ENCODE measurements around the gene OSBPL7.
A peak's percentile ranks its signal among the peaks of the same experiment; 100 is the strongest.

Gene OSBPL7

GRCh38 chr17:47840742-47841487, 19.3 kb upstream of the OSBPL7 start, which contains the start of gene SCRN2:
TSS of gene SCRN2 (minus strand) at chr17:47841273. CDS start at chr17:47840843, 430 bp downstream.
- H3K4me3 Mint-ChIP-seq = peak within 1 kb of the TSS; percentile 83
- intact Hi-C loops (cut with micrococcal nuclease) = loop anchor here (1.0 to 5.0 kb wide), 2 partner anchors 49 to 176 kb away; no protein-coding TSS in a partner anchor
- H3K36me3 Mint-ChIP-seq (ENCODE audit: low read depth) = peaks cover 39% of the 10 kb centered on the region
- H3K4me1 Mint-ChIP-seq (ENCODE audit: low read depth) = peaks cover 18% of the 10 kb centered on the region
- H3K27me3 Mint-ChIP-seq = peaks cover 22% of the 10 kb centered on the region
- peak within 1 kb of the TSS; percentile 84 for H3K27ac Mint-ChIP-seq
- H3K9me3 Mint-ChIP-seq = no peaks in the 10 kb centered on the region

GRCh38 chr17:47840001-47840741, 18.6 kb upstream of the OSBPL7 start:
- H3K27me3 Mint-ChIP-seq = peaks cover 14% of the 10 kb centered on the region
- H3K36me3 Mint-ChIP-seq (ENCODE audit: low read depth) = peaks cover 42% of the 10 kb centered on the region
- intact Hi-C loops (cut with micrococcal nuclease) = loop anchor here (5.0 kb wide), 1 partner anchor 177 kb away; no protein-coding TSS in a partner anchor
- peaks cover 22% of the 10 kb centered on the region for H3K4me1 Mint-ChIP-seq (ENCODE audit: low read depth)
- peak overlapping the region; percentile 84 for H3K27ac Mint-ChIP-seq
- no peaks in the 10 kb centered on the region for H3K9me3 Mint-ChIP-seq
- H3K4me3 Mint-ChIP-seq = peak overlapping the region; percentile 83

GRCh38 chr17:47839071-47839470, 17.5 kb upstream of the OSBPL7 start:
- H3K36me3 Mint-ChIP-seq (ENCODE audit: low read depth) = peaks cover 42% of the 10 kb centered on the region
- H3K4me3 Mint-ChIP-seq = no peak overlapping the region
- intact Hi-C loops (cut with micrococcal nuclease) = no loop called here
- H3K27ac Mint-ChIP-seq = no peak overlapping the region
- peaks cover 29% of the 10 kb centered on the region for H3K4me1 Mint-ChIP-seq (ENCODE audit: low read depth)
- peaks cover 3% of the 10 kb centered on the region for H3K27me3 Mint-ChIP-seq
- H3K9me3 Mint-ChIP-seq = no peaks in the 10 kb centered on the region

GRCh38 chr17:47838636-47839035, 17.0 kb upstream of the OSBPL7 start:
- H3K27me3 Mint-ChIP-seq = no peaks in the 10 kb centered on the region
- no peak overlapping the region for H3K4me3 Mint-ChIP-seq
- H3K36me3 Mint-ChIP-seq (ENCODE audit: low read depth) = peaks cover 42% of the 10 kb centered on the region
- H3K27ac Mint-ChIP-seq = no peak overlapping the region
- no peaks in the 10 kb centered on the region for H3K9me3 Mint-ChIP-seq
- peaks cover 32% of the 10 kb centered on the region for H3K4me1 Mint-ChIP-seq (ENCODE audit: low read depth)
- intact Hi-C loops (cut with micrococcal nuclease) = no loop called here

GRCh38 chr17:47837401-47838039, 15.9 kb upstream of the OSBPL7 start:
- Mint-ChIP-seq H3K9me3 (no peaks in the 10 kb centered on the region), H3K4me3 (no peak overlapping the region), H3K27ac (no peak overlapping the region), H3K4me1 (ENCODE audit: low read depth) (peaks cover 42% of the 10 kb centered on the region), H3K27me3 (no peaks in the 10 kb centered on the region), H3K36me3 (ENCODE audit: low read depth) (peaks cover 42% of the 10 kb centered on the region)
- intact Hi-C loops (cut with micrococcal nuclease) = no loop called here

- Mint-ChIP-seq H3K27ac (no peak overlapping the region), H3K9me3 (no peaks in the 10 kb centered on the region), H3K4me3 (no peak overlapping the region), H3K36me3 (ENCODE audit: low read depth) (peaks cover 42% of the 10 kb centered on the region), H3K4me1 (ENCODE audit: low read depth) (peaks cover 51% of the 10 kb centered on the region), H3K27me3 (no peaks in the 10 kb centered on the region)
- intact Hi-C loops (cut with micrococcal nuclease) = no loop called here
Observed at GRCh38 chr17:47836601-47837000, 15.0 kb upstream of the OSBPL7 start.

- H3K4me1 Mint-ChIP-seq (ENCODE audit: low read depth) = peaks cover 51% of the 10 kb centered on the region
- H3K9me3 Mint-ChIP-seq = no peaks in the 10 kb centered on the region
- H3K27ac Mint-ChIP-seq = peak overlapping the region; percentile 25
- H3K27me3 Mint-ChIP-seq = no peaks in the 10 kb centered on the region
- peaks cover 44% of the 10 kb centered on the region for H3K36me3 Mint-ChIP-seq (ENCODE audit: low read depth)
- H3K4me3 Mint-ChIP-seq = no peak overlapping the region
- intact Hi-C loops (cut with micrococcal nuclease) = no loop called here
Observed at GRCh38 chr17:47834756-47835155, 13.2 kb upstream of the OSBPL7 start.

- H3K4me3 Mint-ChIP-seq = peak overlapping the region; percentile 86
- peak overlapping the region; percentile 91 for H3K27ac Mint-ChIP-seq
- intact Hi-C loops (cut with micrococcal nuclease) = no loop called here
- peaks cover 57% of the 10 kb centered on the region for H3K4me1 Mint-ChIP-seq (ENCODE audit: low read depth)
- H3K9me3 Mint-ChIP-seq = no peaks in the 10 kb centered on the region
- no peaks in the 10 kb centered on the region for H3K27me3 Mint-ChIP-seq
- peaks cover 44% of the 10 kb centered on the region for H3K36me3 Mint-ChIP-seq (ENCODE audit: low read depth)
Observed at GRCh38 chr17:47831934-47832327, 10.3 kb upstream of the OSBPL7 start.

- Mint-ChIP-seq H3K27me3 (no peaks in the 10 kb centered on the region), H3K36me3 (ENCODE audit: low read depth) (peaks cover 46% of the 10 kb centered on the region), H3K4me3 (peak within 1 kb of the TSS; percentile 86), H3K27ac (peak within 1 kb of the TSS; percentile 91), H3K9me3 (no peaks in the 10 kb centered on the region), H3K4me1 (ENCODE audit: low read depth) (peaks cover 57% of the 10 kb centered on the region)
- intact Hi-C loops (cut with micrococcal nuclease) = no loop called here
Observed at GRCh38 chr17:47831003-47831933, 9.7 kb upstream of the OSBPL7 start, which contains the start of the genes LRRC46 and MRPL10. TSS of gene LRRC46 (plus strand) at chr17:47831670. CDS start at chr17:47831990, 320 bp downstream. TSS of gene MRPL10 (minus strand) at chr17:47831541. CDS start at chr17:47831511, 30 bp downstream.

- intact Hi-C loops (cut with micrococcal nuclease) = no loop called here
- H3K27me3 Mint-ChIP-seq = no peaks in the 10 kb centered on the region
- H3K27ac Mint-ChIP-seq = peak overlapping the region; percentile 91
- no peaks in the 10 kb centered on the region for H3K9me3 Mint-ChIP-seq
- H3K4me3 Mint-ChIP-seq = peak overlapping the region; percentile 86
- H3K36me3 Mint-ChIP-seq (ENCODE audit: low read depth) = peaks cover 46% of the 10 kb centered on the region
- H3K4me1 Mint-ChIP-seq (ENCODE audit: low read depth) = peaks cover 55% of the 10 kb centered on the region
Observed at GRCh38 chr17:47830396-47831002, 8.9 kb upstream of the OSBPL7 start.

GRCh38 chr17:47829870-47830269, 8.3 kb upstream of the OSBPL7 start:
- Mint-ChIP-seq H3K27me3 (no peaks in the 10 kb centered on the region), H3K27ac (no peak overlapping the region), H3K4me3 (no peak overlapping the region)

GRCh38 chr17:47823519-47823918, 1.9 kb upstream of the OSBPL7 start:
- H3K4me1 Mint-ChIP-seq (ENCODE audit: low read depth) = peaks cover 43% of the 10 kb centered on the region
- no peak overlapping the region for H3K27ac Mint-ChIP-seq
- H3K27me3 Mint-ChIP-seq = no peaks in the 10 kb centered on the region
- peaks cover 69% of the 10 kb centered on the region for H3K36me3 Mint-ChIP-seq (ENCODE audit: low read depth)
- no peaks in the 10 kb centered on the region for H3K9me3 Mint-ChIP-seq
- intact Hi-C loops (cut with micrococcal nuclease) = no loop called here
- H3K4me3 Mint-ChIP-seq = no peak overlapping the region

More at GRCh38 chr17:47829870-47830269, 8.3 kb upstream of the OSBPL7 start:
- H3K9me3 Mint-ChIP-seq = no peaks in the 10 kb centered on the region
- peaks cover 50% of the 10 kb centered on the region for H3K4me1 Mint-ChIP-seq (ENCODE audit: low read depth)
- intact Hi-C loops (cut with micrococcal nuclease) = no loop called here
- H3K36me3 Mint-ChIP-seq (ENCODE audit: low read depth) = peaks cover 53% of the 10 kb centered on the region

GRCh38 chr17:47822785-47823184, 1.2 kb upstream of the OSBPL7 start:
- H3K27ac Mint-ChIP-seq = peak overlapping the region; percentile 26
- no peaks in the 10 kb centered on the region for H3K27me3 Mint-ChIP-seq
- H3K36me3 Mint-ChIP-seq (ENCODE audit: low read depth) = peaks cover 69% of the 10 kb centered on the region

More at GRCh38 chr17:47822785-47823184, 1.2 kb upstream of the OSBPL7 start:
- Mint-ChIP-seq H3K9me3 (no peaks in the 10 kb centered on the region), H3K4me1 (ENCODE audit: low read depth) (peaks cover 43% of the 10 kb centered on the region), H3K4me3 (no peak overlapping the region)
- intact Hi-C loops (cut with micrococcal nuclease) = no loop called here

Data from dendritic cell treated with granulocyte-macrophage colony-stimulating factor and Interleukin-4, amounts not matched to agents 40 ng/mL and 50 ng/mL, for 4 days (primary cell).